LNCaP clone FGC (cell line): ENCODE data around the gene CENPK.
A peak's percentile ranks its signal among the peaks of the same experiment; 100 is the strongest.

Experiments used
- DNase-seq: peaks from one replicate; pipeline ENCODE4 v3.0.0-alpha.2; 2011; ENCODE audit warnings: low read depth
- H3K4me3 ChIP-seq: 2 replicates; pipeline ENCODE4 v1.5.1; 2011; ENCODE audit warnings: mild to moderate bottlenecking, low read depth, low read length, control low read depth
- TF ChIP-seq, protein P1 (sequence below): IDR thresholded peaks from 2 replicates; pipeline ENCODE4 v1.5.1; 2012; ENCODE audit warnings: mild to moderate bottlenecking; ENCODE audit not compliant: control insufficient read depth, insufficient read depth; ENCODE audit errors: extremely low read depth

CENPK gene

DNA sequence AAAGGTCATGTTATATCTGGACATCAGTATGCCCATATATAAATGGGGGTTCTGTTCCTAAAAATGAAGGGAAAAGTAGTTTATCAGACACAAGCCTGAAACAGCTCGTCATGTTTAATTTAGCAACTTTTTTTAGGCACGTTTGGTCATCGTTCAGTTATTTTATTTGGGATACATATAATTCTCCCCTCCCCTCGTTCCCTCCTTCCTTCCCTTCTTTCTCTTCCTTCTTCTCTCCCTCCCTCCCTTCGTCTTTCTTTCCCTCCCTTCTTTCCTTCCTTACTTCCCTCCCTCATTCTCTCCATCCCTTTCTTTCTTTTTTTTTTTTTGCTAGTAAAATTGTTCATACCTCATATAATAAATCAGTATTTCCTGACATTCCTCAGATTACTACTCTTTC lies 3.5 kb upstream of the CENPK start:
- no peak overlapping the region for H3K4me3 ChIP-seq
- TF ChIP-seq, protein P1, sequence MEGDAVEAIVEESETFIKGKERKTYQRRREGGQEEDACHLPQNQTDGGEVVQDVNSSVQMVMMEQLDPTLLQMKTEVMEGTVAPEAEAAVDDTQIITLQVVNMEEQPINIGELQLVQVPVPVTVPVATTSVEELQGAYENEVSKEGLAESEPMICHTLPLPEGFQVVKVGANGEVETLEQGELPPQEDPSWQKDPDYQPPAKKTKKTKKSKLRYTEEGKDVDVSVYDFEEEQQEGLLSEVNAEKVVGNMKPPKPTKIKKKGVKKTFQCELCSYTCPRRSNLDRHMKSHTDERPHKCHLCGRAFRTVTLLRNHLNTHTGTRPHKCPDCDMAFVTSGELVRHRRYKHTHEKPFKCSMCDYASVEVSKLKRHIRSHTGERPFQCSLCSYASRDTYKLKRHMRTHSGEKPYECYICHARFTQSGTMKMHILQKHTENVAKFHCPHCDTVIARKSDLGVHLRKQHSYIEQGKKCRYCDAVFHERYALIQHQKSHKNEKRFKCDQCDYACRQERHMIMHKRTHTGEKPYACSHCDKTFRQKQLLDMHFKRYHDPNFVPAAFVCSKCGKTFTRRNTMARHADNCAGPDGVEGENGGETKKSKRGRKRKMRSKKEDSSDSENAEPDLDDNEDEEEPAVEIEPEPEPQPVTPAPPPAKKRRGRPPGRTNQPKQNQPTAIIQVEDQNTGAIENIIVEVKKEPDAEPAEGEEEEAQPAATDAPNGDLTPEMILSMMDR: no peak
- DNase-seq: no peak

DNA sequence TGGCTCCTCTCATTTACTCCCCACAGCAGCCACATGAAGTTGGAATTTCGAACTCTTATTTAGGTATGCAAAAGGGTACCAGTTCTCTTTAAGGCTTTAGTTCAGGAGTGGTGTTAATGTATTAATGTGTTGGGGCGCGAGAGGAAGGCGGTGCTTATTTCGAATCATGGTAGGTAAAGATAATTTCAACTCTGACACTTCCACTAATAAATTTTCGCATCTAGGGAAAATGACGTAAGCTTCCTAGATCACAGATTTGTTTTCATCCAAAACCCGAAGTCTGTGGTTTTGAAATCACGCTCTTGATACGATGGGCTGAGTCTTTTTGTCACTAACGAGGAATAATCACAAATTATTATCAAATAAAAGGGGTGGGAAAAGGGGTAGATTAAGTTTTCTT lies 809 bp upstream of the CENPK start:
- no peak for DNase-seq
- TF ChIP-seq, protein P1: no peak
- peak overlapping the region; percentile 78 for H3K4me3 ChIP-seq

DNA sequence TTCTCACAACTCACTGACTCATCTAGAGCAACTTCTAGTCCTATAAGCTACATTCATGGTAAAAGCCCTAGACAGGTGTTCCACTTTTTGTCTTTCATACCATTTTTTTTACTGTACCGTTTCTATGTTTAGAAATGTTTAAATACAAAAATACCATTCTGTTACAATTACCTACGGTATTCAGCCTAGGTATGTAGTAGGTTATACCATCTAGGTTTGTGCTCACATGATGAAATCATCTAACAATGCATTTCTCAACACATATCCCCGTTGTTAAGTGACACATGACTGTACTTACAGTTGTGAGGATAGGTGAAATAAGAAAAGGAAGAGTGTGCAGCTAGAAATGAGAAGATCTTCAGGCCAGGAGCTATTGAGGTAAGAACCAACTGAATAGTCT lies 6.2 kb downstream of the CENPK start:
- no peak overlapping the region for H3K4me3 ChIP-seq
- DNase-seq: no peak
- TF ChIP-seq, protein P1: no peak

DNA sequence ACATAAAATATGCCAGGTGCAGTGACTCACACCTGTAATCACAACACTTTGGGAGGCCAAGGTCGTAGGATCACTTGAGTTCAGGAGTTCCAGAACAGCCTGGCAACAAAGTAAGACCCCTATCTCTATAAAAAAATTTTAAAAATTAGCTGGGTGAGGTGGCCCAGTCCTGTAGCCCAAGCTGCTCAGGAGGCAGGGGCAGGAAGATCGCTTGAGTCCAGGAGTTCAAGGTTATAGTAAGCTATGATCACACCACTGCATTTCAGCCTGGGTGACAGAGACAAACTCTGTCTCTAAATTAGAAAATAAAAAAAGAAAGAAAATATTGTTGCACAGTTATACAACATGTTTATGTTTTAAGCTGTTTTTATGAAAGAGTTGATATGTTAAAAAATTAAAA lies 6.8 kb downstream of the CENPK start:
- DNase-seq: no peak
- TF ChIP-seq, protein P1: no peak

DNA sequence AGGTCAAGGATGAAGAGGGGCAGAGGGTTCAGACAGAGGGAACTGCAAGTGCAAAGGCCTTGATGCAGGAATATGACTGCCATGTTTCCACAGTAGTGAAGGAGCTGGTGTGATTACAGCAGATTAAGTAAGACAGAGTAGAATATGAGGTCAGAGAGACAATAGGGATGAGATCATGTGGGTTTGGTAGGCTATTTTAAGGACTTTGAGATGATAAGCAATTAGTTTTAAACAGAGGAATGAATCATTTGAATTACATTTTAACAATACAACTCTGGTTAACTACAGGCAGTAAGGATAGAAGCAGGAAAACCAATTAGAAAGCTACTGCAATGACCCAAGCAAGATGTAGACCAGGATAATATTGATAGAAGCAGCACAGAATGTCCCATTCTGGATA lies 7.7 kb downstream of the CENPK start:
- no peak overlapping the region for H3K4me3 ChIP-seq
- TF ChIP-seq, protein P1: no peak
- no peak for DNase-seq

More for the DNA sequence above, 6.8 kb downstream of the CENPK start:
- no peak overlapping the region for H3K4me3 ChIP-seq

DNA sequence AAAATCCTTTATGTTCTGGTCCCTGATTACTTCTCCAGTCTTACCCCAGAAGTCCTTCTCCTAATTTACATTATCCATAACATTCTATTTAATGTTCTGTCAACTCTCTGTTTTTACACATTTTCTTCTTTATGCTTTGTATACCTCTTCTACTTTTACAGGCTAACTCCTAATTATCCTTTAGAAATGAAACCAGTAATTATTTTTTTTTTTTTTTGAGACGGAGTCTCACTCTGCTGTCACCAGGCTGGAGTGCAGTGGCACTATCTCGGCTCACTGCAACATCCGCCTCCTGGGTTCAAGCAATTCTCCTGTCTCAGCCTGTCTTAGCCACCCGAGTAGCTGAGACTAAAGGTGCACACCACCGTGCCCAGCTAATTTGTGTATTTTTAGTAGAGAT lies 9.0 kb downstream of the CENPK start:
- H3K4me3 ChIP-seq: no peak overlapping the region
- no peak for DNase-seq
- TF ChIP-seq, protein P1: no peak

DNA sequence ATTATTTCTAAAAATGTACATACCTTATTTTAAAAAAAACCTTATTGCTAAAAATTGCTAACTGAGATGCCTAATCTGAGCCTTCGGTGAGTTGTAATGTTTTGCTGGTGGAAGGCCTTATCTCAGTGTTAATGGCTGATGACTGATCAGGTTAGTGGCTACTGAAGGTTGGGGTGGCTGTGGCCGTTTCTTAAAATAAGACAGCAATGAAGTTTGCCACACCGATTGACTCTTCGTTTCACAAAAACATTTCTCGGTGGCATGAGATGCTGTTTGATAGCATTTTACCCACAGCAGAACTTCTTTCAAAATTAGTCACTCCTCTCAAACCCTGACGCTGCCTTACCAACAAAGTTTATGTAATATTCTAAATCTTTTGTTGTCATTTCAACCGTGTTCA lies 14.7 kb downstream of the CENPK start:
- H3K4me3 ChIP-seq: no peak overlapping the region
- no peak for DNase-seq
- TF ChIP-seq, protein P1: no peak
